HG02938 (cell line): Measurements from ENCODE around the gene ZBTB20.

Experiments
- ATAC-seq: cut with Tn5 transposase; IDR thresholded peaks from one replicate; pipeline ENCODE4 v1.9.1; 2021; ENCODE audit warnings: mild to moderate bottlenecking, moderate library complexity; ENCODE audit not compliant: unreplicated experiment

The ZBTB20 gene

GRCh38 chr3:114435386-114436115, 711.5 kb downstream of the ZBTB20 start:
- no peak for ATAC-seq

GRCh38 chr3:114432310-114432709, 714.8 kb downstream of the ZBTB20 start:
- no peak for ATAC-seq

GRCh38 chr3:114428044-114428595, 719.0 kb downstream of the ZBTB20 start:
- peak; percentile 95 for ATAC-seq

GRCh38 chr3:114427285-114428043, 719.6 kb downstream of the ZBTB20 start:
- peak; percentile 12 for ATAC-seq

- no peak for ATAC-seq
Measured at GRCh38 chr3:114424337-114424736, 722.8 kb downstream of the ZBTB20 start.

- no peak for ATAC-seq
Measured at GRCh38 chr3:114421204-114421603, 725.9 kb downstream of the ZBTB20 start.

- no peak for ATAC-seq
Measured at GRCh38 chr3:114420072-114420471, 727.0 kb downstream of the ZBTB20 start.

GRCh38 chr3:114418724-114419543, 728.2 kb downstream of the ZBTB20 start:
- peak; percentile 76 for ATAC-seq

- peak; percentile 83 for ATAC-seq
Measured at GRCh38 chr3:114418107-114418506, 729.0 kb downstream of the ZBTB20 start.

GRCh38 chr3:114417675-114418074, 729.4 kb downstream of the ZBTB20 start:
- ATAC-seq, result peak; percentile 29

GRCh38 chr3:114417265-114417664, 729.8 kb downstream of the ZBTB20 start:
- ATAC-seq, result no peak

- ATAC-seq, result no peak
Measured at GRCh38 chr3:114411811-114412803, 735.0 kb downstream of the ZBTB20 start.

- no peak for ATAC-seq
Measured at GRCh38 chr3:114411190-114411668, 735.9 kb downstream of the ZBTB20 start.

GRCh38 chr3:114408736-114409670, 738.1 kb downstream of the ZBTB20 start:
- ATAC-seq, result no peak

- no peak for ATAC-seq
Measured at GRCh38 chr3:114406922-114407321, 740.2 kb downstream of the ZBTB20 start.

GRCh38 chr3:114406286-114406685, 740.8 kb downstream of the ZBTB20 start:
- ATAC-seq, result no peak

GRCh38 chr3:114405202-114405990, 741.7 kb downstream of the ZBTB20 start:
- peak; percentile 75 for ATAC-seq

- no peak for ATAC-seq
Measured at GRCh38 chr3:114404590-114404989, 742.5 kb downstream of the ZBTB20 start.
